ENCODE measurements around the gene IFI16.
"Not testable (repeated sequence)": the region's sequence is repeated elsewhere in the genome, so short reads cannot be mapped to it uniquely, and the experiment has no call there.

The IFI16 gene

GRCh38 chr1:159009704-159010361 lies at the start of gene IFI16:
TSS of gene IFI16 (plus strand) at chr1:159009907. CDS start at chr1:159014681, 4,774 bp downstream.
- DNase-seq: no peak

DNA sequence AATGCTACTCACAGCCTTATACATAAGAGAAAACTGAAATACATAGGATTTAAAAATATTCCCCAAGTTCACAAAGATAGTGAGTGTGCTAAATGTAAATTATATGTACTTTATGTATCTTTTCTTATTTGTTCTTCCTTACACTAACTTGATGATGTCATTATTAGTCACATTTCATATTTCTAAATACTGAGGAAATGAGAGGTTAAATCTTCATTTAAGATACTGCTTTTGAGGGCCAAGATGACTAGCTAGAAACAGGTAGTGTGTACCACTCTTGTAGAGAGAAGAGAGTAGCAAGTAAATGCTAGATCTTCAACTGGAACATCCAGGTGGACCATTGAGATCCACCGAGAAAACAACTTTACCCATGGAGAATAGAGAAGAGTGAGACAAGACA lies 48.5 kb upstream of the IFI16 start:
- no peak for DNase-seq

- DNase-seq: no peak
Measured at GRCh38 chr1:158962983-158963382, 46.7 kb upstream of the IFI16 start.

- no peak for DNase-seq
Measured at GRCh38 chr1:158969166-158969565, 40.5 kb upstream of the IFI16 start.

GRCh38 chr1:158969855-158970254 lies 39.9 kb upstream of the IFI16 start:
- no peak for DNase-seq

DNA sequence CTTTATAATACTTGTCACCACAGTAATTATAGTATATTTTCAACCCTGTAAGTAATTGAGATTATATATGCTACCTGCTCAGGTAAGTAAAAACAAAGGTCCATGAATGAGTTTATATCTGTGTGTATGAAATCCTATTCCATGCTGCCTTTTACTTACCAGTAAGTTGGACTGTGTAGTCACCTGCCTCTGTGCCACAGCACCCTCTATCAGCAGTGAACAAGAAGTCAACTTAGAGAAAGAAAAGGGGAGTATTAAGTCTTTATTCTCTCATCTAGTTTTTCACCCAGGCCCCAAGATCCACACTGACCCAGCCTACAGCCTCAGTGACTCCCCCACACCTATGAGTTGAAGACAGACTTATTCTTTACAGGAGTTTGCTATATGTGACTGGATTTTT lies 36.9 kb upstream of the IFI16 start:
- DNase-seq: no peak

DNA sequence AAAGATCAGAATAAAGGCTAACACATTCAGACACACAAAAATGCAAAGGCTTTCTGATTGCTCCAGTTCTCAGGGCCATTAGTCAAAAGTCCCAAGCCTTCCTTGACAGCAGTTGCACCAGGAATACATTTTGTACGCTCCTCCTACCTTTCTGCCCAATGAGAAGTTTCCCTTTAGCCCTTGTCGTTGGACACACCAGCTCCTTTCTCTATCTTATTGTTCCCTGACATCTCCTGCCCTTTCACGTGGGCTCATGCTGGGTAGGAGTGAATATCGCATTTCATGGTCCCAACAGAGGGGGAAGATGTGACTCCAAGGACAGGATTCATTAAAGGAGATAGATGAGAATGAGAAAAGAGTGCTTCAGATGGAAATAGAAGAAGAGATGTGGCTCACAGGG lies 33.5 kb upstream of the IFI16 start:
- no peak for DNase-seq

DNA sequence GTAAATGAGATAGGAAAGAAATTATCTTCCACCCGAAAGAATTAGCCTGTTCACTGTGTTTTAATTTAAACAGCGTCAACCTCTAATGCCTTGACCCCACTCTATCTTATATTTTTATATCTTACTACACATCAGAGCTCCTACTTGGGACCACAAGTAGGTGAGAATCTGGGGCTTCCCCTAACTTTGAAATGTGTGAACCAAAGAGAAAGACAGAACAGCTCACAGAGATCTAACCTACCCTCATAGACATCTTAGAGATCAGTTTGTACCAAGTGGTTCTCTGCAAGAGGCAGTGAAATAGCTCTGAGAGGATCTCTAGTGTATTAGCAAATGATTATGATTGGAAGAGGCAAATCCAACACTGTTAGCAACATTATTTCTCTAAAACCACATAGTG lies 31.0 kb upstream of the IFI16 start:
- no peak for DNase-seq

DNA sequence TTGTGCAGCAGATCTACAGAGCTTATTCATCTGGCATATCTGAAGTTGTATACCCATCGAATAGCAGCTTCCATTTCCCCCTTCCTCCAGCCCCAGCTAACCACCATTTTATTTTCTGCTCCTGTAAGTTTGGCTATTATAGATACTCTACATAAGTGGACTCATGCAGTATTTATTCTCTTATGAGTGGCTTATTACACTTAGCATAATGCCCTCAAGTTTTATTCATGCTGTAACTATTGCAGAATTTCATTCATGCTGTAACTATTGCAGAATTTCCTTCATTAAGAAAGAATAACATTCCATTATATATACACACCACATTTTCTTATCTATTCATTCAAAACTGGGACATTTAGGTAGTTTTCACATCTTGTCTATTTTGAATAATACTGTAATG lies 30.5 kb upstream of the IFI16 start:
- no peak for DNase-seq

GRCh38 chr1:158983235-158983634 lies 26.5 kb upstream of the IFI16 start:
- no peak for DNase-seq

GRCh38 chr1:158984386-158984785 lies 25.3 kb upstream of the IFI16 start:
- DNase-seq: no peak

DNA sequence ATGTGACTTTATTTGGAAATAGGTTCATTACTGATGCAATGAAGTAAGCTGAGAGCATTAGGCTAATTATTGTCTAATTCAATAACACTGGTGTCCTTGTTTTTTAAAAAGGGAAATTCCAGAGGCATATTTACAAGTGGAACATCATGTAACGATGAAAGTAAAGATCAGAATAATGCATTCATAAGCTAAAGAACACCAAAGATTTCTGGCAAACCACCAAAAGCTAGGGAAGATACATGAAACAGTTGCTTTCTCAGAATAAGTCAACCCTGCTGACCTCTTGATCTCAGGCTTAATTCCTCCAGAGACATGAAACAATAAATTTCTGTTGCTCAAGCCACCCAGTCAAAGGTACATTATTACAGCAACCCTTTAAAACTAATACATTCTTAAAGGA lies 20.3 kb upstream of the IFI16 start:
- no peak for DNase-seq

DNA sequence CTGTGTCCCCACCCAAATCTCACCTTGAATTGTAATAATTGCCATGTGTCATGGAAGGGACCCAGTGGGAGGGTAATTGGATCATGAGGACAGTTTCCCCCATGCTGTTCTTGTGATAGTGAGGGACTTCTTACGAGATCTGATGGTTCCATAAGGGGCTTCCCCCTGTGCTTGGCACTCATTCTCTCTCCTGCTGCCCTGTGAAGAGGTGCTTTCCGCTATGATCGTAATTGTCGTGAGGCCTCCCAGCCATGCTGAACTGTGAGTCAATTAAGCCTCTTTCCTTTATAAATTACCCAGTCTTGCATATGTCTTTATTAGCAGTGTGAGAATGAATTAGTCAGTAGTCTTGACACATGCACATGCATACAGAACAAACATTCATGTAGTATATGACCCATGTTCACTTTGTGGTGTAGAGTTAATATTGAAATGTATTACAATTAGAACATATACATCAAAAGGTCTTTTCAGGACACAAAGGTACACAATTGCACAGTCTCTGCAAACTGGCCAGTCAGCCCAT lies 16.9 kb upstream of the IFI16 start:
- DNase-seq: no peak

DNA sequence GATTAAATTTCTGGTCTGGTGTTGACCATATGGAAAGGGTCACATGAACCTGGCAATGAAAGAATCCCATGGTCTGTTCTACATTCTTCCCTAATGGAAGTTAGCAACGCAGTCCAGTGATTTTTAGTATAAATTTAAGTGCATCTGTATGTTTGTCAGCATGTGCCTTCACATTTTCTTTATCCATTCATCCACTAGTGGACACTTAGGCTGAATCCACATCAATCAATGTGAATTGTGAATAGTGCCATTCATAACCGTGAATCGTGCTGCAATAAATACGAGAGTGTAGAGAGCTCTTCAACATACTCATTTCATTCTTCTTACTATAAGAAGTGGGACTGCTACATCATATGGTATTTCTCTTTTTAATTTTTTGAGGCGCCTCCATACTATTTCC lies 12.7 kb upstream of the IFI16 start:
- DNase-seq: no peak

DNA sequence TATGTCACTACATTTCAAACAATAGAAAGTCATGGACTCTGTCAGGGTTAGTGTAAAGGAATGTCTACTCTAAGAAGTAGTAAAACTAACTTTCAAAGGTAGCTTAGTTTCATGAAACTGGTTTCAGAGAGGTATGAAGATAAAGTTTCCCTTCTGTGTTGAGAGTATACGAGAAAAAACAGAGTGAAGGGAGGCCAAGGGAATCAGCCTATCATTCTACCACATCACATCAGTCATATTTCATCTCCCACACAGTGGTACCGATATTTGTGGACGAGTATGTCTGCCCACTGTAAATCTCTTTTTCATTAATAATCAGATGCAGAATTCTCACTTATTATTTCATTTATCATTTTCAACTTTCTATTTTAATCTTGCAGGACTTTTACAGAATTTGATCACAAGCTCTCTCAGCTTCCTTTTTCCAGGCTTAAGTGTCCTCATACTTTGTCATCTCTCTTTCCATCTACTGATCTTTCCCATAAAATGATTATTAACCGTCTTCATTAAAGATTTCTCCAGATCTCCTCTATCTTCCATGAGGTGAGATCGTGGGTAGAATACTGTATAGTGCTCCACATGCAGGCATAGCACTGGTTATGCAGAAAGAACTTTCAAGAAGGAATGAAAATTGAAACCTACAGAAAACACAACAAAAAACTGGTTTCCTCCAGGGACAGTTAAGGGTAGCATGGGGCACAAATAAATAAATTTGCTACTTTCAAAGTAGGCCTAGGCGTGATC lies 11.5 kb upstream of the IFI16 start:
- DNase-seq: no peak

DNA sequence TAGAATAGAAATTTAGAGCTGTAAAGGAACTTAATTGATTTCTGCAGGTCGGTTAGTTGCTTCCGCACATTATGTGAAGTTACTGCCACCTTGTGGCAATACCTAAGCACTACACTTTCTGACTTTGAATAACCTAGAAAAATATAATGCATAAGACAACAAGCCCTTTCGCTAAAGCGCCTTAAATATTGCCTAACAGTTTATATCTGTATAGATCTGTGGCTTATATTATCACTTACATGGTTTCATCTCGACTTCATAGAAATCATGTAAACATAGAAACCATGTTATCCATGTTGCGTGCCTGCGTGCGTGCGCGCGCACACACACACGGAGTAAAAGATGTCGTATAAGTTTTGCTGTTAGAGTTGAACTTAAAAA lies 10.9 kb upstream of the IFI16 start:
- no peak for DNase-seq

DNA sequence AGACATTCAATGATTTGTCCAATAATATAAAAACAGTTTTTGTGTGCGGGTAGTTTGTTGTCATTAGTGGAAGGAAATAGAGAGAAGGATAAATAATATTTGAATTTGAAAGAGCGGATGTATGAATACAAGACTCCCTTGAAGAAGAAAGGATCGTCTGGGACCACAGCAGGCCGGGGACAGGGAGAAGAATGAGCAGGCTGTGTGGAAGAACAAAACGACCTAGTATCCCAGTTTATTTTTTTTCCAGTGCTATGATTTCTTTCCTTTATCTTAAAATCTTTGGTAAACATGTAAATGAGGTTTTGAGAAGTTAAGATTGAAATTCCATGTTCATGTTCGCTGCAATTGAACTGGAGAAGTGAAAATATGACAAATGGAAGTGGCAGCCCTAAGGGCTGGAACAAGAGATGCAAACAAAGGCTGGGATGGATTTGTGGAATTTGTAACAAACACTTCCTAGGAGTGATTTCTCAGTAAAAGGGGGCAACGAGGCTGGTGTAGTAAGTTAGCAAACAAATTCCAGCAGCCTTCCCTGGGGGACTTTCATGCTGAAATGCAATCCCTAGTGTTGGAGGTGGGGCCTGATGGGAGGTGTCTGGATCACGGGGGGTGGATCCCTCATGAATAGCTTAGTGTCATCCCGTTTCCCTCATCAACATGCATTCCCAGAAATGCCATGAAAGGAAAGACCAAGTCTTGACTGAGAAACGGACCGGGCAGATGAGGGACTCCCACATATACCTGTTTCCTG lies 10.2 kb upstream of the IFI16 start:
- DNase-seq: no peak

- no peak for DNase-seq
Measured at GRCh38 chr1:159000070-159000409, 9.7 kb upstream of the IFI16 start.

DNA sequence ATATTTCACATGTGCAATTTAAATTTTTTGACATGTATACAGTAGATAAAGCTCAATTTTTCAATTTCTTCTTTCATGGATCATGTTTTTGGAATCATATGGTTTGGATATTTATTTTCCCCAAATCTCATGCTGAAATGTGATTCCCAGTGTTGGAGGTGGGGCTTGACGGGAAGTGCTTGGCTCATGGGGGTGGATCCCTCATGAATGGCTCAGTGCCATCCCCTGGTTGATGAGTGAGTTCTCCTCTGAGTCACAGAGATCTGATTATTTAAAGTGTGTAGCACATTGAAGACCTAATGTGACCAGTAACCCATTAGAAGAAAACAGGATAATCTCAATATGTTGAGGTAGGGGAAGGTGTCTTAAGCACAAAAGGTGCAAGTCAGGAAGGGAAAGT lies 9.1 kb upstream of the IFI16 start:
- DNase-seq: no peak

DNA sequence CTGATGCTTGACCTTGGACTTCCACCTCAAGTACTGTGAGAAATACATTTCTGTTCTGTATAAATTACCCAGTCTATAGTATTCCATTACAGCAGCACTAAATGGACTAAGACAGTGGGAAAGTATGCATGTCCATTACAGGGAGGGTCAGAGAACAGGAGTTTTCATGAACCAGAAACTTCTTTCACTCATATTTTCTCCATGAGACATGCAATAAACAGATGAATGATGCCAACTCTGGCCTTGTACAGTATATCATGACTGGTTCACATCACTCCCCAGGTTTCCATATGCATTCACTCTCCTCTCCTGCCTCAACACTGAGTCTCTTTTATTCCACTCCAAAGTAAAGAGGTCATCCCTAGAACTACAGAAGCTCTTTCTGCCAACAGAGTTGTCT lies 4.5 kb upstream of the IFI16 start:
- no peak for DNase-seq

DNA sequence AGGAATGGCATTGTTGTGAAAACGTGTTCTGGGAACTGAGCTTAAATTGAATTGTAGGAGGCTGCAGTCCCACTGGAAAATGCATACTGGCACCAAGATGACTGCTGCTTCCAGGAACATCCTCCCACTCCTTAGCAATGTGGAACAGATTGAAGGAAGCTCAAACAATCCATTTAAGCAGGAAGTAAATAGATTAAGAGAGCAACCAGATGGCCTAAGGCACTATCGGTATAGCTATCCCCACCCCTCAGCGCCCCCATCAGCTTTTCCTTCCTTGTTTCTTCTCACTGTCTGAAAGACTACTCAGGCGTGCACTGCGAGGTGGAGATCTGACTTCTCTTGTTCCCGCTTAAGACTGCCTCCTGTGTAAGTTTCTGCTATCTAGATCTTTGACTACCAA lies 4.0 kb upstream of the IFI16 start:
- no peak for DNase-seq

- not testable (repeated sequence) for DNase-seq
Measured at GRCh38 chr1:159006210-159006807, 3.4 kb upstream of the IFI16 start.

GRCh38 chr1:159007726-159008125 lies 2.0 kb upstream of the IFI16 start:
- no peak for DNase-seq

- DNase-seq: peak; percentile 71
Measured at GRCh38 chr1:159008744-159009188, 941 bp upstream of the IFI16 start.
